NCI-H128 (cell line): ENCODE data around the gene EMILIN3.

Source experiments
- DNase-seq: peaks from one replicate; lab custom pipeline; 2025; ENCODE audit not compliant: unreplicated experiment; lab: John Stamatoyannopoulos, UW

Gene EMILIN3

GRCh38 chr20:41366546-41367392 lies at the start of gene EMILIN3:
Gene EMILIN3 (minus strand): TSS chr20:41366818. CDS start chr20:41366634, 184 bp downstream.
- no peak for DNase-seq

- DNase-seq: no peak
Observed at GRCh38 chr20:41415191-41415590, 48.6 kb upstream of the EMILIN3 start.

- DNase-seq: no peak
Observed at GRCh38 chr20:41413169-41413568, 46.6 kb upstream of the EMILIN3 start.

DNA sequence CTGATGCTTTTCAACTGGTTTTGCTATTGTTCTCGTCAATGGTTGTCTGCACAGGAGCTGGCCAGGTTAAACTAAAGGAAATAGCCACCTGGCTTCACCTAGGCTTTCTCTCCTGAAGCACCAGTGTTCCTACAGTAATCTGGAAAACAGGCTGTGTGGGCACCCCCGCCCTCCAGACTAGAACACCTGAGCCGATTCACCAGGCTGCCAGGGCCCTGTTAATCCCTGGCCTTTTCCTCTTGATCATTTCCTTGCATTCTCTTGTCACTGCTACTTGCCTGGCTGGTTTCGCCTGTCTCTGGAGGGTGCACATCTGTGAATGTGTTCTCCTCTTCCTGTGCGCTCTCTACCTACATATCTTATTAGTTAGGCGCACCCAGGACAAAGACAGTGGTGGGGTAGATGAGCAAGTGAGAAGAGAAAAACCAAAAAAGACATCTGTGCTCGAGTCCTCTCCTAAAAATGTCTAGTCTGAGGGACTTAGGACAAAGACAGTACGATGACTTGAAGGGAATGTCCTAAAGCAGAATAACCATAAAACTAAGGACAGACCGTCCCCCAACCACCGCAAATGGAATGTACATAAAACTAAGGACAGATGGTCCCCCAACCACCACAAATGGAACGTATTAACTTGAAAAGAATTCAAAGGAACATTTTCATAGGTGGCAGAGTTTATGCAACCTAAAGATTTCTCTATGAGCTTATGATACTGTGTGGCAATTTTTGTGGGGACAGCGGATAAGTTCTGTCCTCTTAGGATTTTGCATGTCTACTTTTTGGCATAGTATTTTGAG lies 45.9 kb upstream of the EMILIN3 start:
- DNase-seq: no peak

DNA sequence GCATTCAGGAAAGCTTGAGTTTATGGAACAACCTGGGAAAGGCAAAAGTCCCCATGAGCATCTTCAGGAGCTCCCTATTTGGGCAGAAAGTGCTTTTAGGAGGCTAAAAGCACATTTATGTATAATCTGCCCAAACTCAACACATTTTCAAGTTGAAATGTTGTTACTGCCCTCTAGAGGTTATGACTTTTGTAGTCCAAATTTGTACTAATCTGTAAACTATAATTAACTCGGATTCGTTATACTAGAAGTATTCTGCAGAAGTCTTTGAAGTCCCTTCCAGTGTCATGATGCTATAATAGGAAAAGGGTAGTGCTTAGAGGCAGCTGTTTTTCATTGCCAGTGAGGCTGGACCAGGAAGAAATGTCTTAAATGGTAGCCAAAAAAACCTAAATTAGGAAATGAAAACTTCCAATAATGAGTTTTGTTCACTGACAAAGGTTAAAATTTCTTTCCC lies 44.8 kb upstream of the EMILIN3 start:
- no peak for DNase-seq

DNA sequence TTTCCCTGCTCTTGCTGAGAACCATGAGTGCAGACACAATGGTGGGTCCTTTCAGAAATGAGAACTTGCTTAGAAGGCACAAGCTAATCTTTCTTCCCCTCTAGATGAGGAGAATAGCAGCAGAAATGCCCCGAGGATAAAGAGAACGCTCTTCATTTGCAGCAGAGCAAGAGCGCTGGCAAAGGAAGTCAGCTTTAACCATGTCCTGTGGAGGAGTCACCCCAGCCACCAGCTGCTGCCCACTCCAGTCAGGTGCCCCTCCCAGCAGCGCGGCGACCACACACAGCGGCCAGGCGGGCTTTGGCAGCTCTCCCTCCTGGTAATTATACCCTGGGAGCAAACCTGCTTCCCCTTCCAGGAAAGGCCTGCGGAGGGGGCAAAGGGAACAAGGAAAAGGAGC lies 42.4 kb upstream of the EMILIN3 start:
- no peak for DNase-seq

GRCh38 chr20:41408156-41408794 lies 41.7 kb upstream of the EMILIN3 start:
- no peak for DNase-seq

GRCh38 chr20:41407607-41408006 lies 41.0 kb upstream of the EMILIN3 start:
- DNase-seq: no peak

GRCh38 chr20:41406896-41407444 lies 40.4 kb upstream of the EMILIN3 start:
- DNase-seq: no peak

DNA sequence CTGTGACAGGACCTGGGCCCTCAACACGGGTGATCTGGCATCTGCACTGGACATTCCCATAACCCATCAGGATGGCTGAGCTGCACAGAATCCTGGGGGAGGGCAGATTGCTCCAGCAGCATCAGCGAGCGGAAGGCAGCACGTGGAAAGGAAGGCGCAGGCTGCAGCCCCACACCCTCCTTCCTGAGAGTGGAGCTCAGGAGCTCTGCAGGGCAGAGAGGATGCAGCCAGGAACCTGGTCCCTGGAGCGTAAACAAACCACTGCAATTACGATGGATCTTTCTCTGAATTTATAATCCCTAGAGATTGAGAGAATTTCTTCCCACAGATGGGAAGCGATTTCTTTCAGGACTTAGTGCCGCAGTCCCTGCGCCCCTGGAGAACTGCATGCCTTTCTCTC lies 39.7 kb upstream of the EMILIN3 start:
- no peak for DNase-seq

GRCh38 chr20:41405436-41405835 lies 38.8 kb upstream of the EMILIN3 start:
- no peak for DNase-seq

- DNase-seq: no peak
Observed at GRCh38 chr20:41403604-41404003, 37.0 kb upstream of the EMILIN3 start.

GRCh38 chr20:41398408-41398807 lies 31.8 kb upstream of the EMILIN3 start:
- no peak for DNase-seq

GRCh38 chr20:41395667-41396664 lies 29.3 kb upstream of the EMILIN3 start:
- no peak for DNase-seq

- no peak for DNase-seq
Observed at GRCh38 chr20:41394931-41395666, 28.5 kb upstream of the EMILIN3 start.

DNA sequence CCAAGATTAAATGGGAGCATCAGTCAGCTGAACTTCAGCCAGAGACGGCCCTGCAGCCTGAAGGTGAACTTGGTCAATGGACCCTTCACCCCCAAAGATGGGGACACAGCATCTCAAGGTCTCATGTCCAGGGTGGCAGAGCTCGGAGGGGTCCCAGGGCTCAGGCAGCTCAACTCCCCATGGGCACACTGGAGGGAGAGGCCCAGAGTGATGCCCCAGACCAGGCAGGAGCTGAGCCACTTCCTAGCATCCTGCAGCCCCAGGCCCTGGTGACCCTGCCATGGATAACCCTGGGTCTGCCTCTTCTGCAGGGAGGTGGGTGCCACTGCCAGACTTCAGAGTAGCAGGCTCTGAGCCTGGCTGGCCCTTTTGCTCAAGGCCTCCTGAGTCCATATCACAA lies 27.5 kb upstream of the EMILIN3 start:
- no peak for DNase-seq

DNA sequence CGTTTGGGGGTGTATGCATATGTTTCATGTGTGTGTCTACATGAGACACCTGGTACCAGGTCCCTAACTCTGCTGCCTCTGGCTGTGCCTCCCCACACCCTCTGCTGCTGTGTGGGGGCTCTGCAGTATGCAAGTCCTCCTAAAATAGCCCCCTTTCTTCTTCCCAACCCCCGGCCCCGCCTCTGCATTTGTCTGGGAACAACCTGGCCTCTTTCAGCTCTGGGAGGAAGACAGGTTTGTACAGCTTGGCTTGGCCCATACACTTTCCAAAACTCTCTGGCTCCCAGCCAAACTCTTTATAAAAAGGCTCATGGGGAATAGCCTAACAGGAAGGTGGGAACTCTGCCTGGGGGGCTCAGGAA lies 27.1 kb upstream of the EMILIN3 start:
- DNase-seq: no peak

GRCh38 chr20:41392871-41393704 lies 26.5 kb upstream of the EMILIN3 start:
- DNase-seq: no peak

GRCh38 chr20:41392295-41392694 lies 25.7 kb upstream of the EMILIN3 start:
- DNase-seq: no peak
